ENCODE data around the gene BGLAP.

Gene BGLAP

DNA sequence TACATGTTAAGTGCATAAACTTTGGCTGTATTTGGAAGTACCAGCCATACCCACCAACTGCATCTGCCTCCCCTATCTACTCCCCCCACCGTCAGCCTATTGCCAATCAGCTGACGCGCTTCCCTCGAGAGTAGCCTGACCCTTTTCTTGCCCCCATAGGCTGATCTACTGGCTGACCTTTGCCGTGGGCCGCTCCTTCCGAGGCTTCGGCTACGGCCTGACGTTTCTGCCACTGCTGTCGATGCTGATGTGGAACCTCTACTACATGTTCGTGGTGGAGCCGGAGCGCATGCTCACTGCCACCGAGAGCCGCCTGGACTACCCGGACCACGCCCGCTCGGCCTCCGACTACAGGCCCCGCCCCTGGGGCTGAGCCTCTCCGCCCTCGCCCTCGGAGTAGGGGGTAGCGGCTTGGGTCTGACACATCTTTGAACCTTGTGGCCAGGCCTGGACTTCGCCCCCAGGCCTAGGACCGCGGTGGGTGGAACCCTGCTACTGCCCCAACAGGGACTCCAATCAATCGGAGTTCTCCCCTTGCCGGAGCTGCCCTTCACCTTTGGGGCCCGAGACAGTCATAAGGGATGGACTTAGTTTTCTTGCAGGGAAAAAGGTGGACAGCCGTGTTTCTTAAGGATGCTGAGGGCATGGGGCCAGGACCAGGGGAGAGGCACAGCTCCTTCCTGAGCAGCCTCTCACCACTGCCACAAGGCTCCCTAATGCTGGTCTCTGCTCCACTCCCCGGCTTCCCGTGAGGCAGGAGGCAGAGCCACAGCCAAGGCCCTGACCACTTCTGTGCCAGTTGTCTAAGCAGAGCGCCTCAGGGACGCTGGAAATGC is 49.5 kb downstream of the BGLAP start:
- no peak for DNase-seq (ENCODE audit: low read depth in 2 of 2)

All from stimulated activated CD8-positive, alpha-beta memory T cell treated with anti-CD3 and anti-CD28 coated beads, Interleukin-2, amount 100 ng/mL, for 1 hour (primary cell).